Activated CD4-positive, alpha-beta T cell treated with anti-CD3 and anti-CD28 coated beads for 1 hour (primary cell): Measurements from ENCODE around the gene DIAPH3.

Experiments used
- DNase-seq: peaks from one replicate; pipeline ENCODE4 v3.0.0-alpha.2; 2020

DIAPH3 gene

DNA sequence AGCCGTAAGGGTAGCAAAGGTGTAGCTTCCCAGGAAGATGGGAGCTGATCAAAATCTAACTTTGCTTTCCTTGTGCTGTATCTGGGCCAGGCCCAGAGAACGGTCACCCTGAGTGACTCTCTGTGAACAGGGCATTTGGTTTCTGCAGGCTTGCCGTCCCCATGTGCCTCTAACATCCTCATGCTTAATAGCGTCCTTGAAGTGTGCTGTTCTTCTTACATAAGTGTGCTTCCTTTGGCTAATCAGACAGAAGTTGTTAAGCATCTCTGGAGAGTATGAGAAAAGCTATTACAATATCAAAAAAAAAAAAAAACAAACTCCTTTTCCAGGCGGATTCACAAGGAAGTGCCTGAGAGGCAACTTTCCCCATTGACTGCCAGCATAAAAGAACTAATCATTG lies 503.7 kb downstream of the DIAPH3 start:
- no peak for DNase-seq

- no peak for DNase-seq
Observed at GRCh38 chr13:59658738-59659330, 504.9 kb downstream of the DIAPH3 start.

GRCh38 chr13:59658027-59658737 lies 505.5 kb downstream of the DIAPH3 start:
- DNase-seq: no peak

DNA sequence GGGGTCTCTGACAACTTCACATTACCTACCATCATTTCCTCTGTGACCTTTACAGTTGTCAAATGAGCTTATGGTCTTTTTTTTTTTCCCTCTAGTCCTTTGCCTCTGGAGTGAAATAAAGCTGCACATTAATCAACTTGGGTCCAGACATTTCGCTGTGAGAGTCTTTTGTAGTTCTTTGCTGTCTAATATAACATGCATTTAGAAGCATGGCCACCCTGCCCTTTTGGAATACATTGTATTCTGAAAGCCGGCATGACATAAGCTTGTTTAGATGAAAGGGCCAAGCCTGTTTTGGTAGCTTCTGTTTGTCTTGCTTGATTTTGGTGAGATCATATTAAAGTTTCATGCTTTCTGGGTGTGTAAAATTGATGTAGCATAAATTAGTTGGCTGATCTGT lies 509.8 kb downstream of the DIAPH3 start:
- DNase-seq: no peak

GRCh38 chr13:59651479-59651878 lies 512.2 kb downstream of the DIAPH3 start:
- no peak for DNase-seq

DNA sequence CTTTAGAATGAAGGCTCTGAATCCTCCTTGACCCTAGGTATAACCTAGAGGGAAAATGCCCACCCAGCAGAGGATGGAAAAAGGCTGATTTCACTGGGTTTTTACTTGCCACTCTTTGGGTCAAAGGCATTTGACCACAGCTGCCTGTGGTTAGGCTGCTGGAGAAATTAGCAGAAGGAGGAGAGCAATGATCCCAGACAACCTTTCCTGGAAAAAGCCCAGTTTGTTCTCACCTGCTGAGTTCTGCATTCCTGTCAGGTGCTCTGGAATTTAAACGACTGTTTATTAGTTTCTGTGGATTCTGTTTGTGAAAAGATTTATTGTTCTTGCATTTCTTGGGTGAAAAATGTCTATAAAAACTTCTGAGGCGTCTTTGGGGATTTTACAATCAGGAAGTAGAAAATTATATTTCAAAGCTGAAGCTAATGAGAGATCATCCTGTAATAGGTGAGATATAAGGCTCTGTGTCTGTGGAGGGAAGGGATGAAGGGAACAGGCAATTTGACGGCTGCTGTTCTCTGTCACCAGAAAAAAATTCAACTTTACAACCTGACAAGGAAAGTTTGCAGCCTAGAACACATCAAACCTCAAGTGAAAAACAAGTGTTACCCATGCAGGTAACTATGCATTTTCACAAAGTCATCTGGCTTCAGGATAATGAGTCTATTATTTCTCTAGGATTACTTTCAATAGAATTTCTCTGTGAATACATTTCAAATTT lies 519.7 kb downstream of the DIAPH3 start:
- DNase-seq: no peak

DNA sequence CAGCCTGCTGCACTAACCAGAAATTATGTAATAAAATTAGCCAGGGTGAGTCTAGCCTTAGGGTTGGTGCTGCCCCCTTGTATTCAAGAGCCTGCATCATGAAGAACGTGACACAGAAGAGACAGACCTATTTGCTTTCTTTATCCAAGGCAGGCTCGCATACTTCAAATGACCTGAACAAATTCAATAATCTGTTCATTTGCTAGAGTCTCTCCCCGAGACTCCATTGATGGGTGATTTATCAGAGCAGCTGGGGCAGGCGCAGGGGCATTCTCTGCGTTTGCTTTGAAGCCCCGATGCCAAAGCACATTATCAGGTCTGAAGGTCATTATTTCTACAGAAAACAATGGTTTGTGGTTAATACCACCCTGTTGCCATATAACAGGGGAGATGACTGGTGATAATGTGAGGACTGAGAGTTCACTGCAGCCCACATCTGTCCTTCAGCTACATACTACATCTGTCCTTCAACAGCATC lies 520.3 kb downstream of the DIAPH3 start:
- DNase-seq: no peak

DNA sequence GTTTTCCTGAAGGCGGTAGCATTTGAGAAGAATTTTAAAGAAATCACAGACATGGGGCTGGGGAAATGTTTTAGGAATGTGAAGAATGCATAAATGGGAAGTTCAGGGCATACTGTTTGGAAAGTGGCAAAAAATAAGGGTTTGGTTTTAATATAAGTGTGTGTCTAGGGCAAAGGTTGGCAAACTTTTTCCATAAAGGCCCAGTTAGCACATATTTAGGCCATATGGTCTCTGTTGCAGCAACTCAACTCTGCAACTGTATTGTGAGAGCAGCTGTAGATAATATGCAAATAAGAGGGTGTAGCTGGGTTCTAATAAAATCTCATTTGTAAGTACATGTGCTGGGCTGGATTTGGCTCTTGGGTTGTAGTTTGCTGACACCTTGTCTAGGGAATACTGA lies 521.9 kb downstream of the DIAPH3 start:
- DNase-seq: no peak

- no peak for DNase-seq
Observed at GRCh38 chr13:59641261-59641660, 522.5 kb downstream of the DIAPH3 start.

GRCh38 chr13:59638404-59638803 lies 525.3 kb downstream of the DIAPH3 start:
- DNase-seq: no peak

DNA sequence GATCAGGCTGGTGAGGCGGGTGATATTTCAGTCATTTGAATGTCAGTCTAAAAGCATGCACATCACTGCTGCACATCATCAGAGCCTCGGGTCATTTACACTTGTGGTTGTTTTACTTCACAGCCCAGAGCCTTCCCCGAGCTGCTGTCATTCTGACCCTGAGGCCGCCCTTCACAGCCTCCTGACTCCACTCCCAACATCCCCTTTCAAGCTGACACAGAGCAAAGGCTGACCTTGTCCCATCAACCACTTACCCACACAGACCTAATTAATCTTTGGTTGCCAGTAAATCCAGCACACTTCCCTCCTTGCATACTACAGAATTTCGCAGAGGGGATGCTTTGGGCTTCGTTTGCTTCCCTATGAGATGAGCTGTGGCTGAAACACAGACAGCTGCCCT lies 528.1 kb downstream of the DIAPH3 start:
- no peak for DNase-seq

DNA sequence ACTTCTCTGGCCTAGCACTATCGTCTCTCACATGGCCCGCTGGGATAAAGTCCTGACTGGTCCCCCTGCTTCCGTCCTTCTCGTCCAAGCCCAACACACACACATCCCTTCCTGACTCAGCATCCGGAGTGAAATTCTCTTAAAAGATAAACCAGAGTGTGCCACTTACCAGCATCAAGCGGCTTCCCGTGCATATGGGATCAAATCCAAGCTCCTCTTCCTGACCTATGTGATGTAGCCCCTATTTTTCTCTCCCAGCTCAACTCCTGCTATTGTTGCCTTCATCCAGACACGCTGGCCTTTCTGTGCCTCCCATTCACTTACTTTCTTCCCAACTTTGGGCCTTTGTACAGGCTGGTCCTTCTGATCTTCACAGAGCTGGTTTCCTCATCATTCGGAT lies 530.4 kb downstream of the DIAPH3 start:
- no peak for DNase-seq

- DNase-seq: no peak
Observed at GRCh38 chr13:59631271-59631670, 532.5 kb downstream of the DIAPH3 start.

GRCh38 chr13:59625111-59625510 lies 538.6 kb downstream of the DIAPH3 start:
- no peak for DNase-seq

DNA sequence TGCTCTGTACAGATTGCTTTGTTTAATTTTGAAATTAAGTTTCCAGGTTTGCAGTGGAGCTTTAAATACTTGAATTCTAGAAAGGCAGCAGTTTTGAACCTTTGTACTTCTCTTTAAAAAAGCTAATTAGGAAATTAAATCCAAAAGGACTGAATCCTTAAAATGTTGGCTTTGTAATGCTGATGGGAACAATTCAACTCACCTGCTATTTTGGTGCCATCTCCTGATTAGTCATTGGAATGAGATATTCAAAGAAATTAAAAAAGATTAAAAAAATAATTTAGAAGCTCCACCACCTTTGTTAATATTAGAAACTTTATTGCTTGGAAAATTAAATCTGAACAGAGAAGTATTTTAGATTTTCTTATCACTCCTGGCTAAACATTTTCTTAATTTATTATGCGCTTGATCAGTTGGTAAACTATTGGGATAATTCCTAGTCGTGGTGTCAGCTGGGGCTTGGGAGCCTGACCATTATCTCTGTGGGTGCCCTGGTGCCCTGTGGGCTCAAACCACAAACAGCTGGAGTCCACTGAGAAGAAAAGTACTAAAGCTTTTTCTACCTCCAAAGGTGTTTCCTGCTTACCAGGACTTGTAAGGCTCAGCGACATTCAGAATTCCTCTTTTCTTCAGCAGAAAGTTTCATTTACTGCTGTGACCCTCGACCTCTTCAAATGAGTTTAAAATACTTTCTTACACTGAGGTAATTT lies 540.4 kb downstream of the DIAPH3 start:
- DNase-seq: no peak

- DNase-seq: no peak
Observed at GRCh38 chr13:59621773-59622172, 542.0 kb downstream of the DIAPH3 start.
